ENCODE results near the gene KCNQ4. TPM values are rescaled to one million over a fixed set of nuclear protein-coding genes. Genes with fewer than 3 reads are reported as not detected.

KCNQ4 gene
- total RNA-seq, 1 donor from 2014 or later: not detected

GRCh38 chr1:40806240-40806639 is 22.7 kb downstream of the KCNQ4 start:
- Mint-ChIP-seq H3K27ac (no peak overlapping the region), H3K36me3 (no peaks in the 10 kb centered on the region), H3K9me3 (no peaks in the 10 kb centered on the region), H3K4me3 (no peak overlapping the region), H3K4me1 (peaks cover 62% of the 10 kb centered on the region), H3K27me3 (ENCODE audit: insufficient read depth, low read depth) (peaks cover 18% of the 10 kb centered on the region)
- H3K9me3 ChIP-seq (ENCODE audit: low read depth): no peaks in the 10 kb centered on the region
- H3K27me3 ChIP-seq: peaks cover 4% of the 10 kb centered on the region
- H3F3A ChIP-seq (ENCODE audit: low read depth): peaks cover 23% of the 10 kb centered on the region
- peaks cover 8% of the 10 kb centered on the region for H4K20me1 ChIP-seq (ENCODE audit: low read depth)
- no peak for DNase-seq (ENCODE audit: low spot score)
- no peaks in the 10 kb centered on the region for H3K79me2 ChIP-seq (ENCODE audit: low read depth)
- TF ChIP-seq EZH2 (IDR thresholded peaks at IDR 0.05) (no peak), CTCF (IDR thresholded peaks at IDR 0.05) (no peak), EZH2phosphoT487 (IDR thresholded peaks at IDR 0.05) (no peak)
- H3K4me3 ChIP-seq: no peak overlapping the region
- H3K9ac ChIP-seq: no peak overlapping the region
- no peak overlapping the region for H2AFZ ChIP-seq (replicated peaks)
- no peak overlapping the region for H3K27ac ChIP-seq
- H3K4me2 ChIP-seq: no peak overlapping the region
- H3K36me3 ChIP-seq: no peaks in the 10 kb centered on the region
- H3K4me1 ChIP-seq: peaks cover 34% of the 10 kb centered on the region

GRCh38 chr1:40806731-40807695 is 23.4 kb downstream of the KCNQ4 start:
- no peak for DNase-seq (ENCODE audit: low spot score)
- Mint-ChIP-seq H3K4me1 (peaks cover 58% of the 10 kb centered on the region), H3K36me3 (no peaks in the 10 kb centered on the region), H3K27me3 (ENCODE audit: insufficient read depth, low read depth) (peaks cover 18% of the 10 kb centered on the region), H3K27ac (no peak overlapping the region), H3K4me3 (no peak overlapping the region), H3K9me3 (no peaks in the 10 kb centered on the region)
- TF ChIP-seq EZH2phosphoT487 (IDR thresholded peaks at IDR 0.05) (no peak), CTCF (IDR thresholded peaks at IDR 0.05) (no peak), EZH2 (IDR thresholded peaks at IDR 0.05) (no peak)
- no peak overlapping the region for H3K27ac ChIP-seq
- H3K4me2 ChIP-seq: no peak overlapping the region
- no peak overlapping the region for H3K9ac ChIP-seq
- H3K4me1 ChIP-seq: peaks cover 26% of the 10 kb centered on the region
- H2AFZ ChIP-seq (replicated peaks): no peak overlapping the region
- H3K9me3 ChIP-seq (ENCODE audit: low read depth): no peaks in the 10 kb centered on the region
- peaks cover 8% of the 10 kb centered on the region for H4K20me1 ChIP-seq (ENCODE audit: low read depth)
- H3K79me2 ChIP-seq (ENCODE audit: low read depth): no peaks in the 10 kb centered on the region
- H3F3A ChIP-seq (ENCODE audit: low read depth): peaks cover 16% of the 10 kb centered on the region
- no peak overlapping the region for H3K4me3 ChIP-seq
- H3K27me3 ChIP-seq: no peaks in the 10 kb centered on the region
- H3K36me3 ChIP-seq: no peaks in the 10 kb centered on the region

- peaks cover 4% of the 10 kb centered on the region for H4K20me1 ChIP-seq (ENCODE audit: low read depth)
- no peak overlapping the region for H3K9ac ChIP-seq
- no peaks in the 10 kb centered on the region for H3K36me3 ChIP-seq
- H3F3A ChIP-seq (ENCODE audit: low read depth): peaks cover 8% of the 10 kb centered on the region
- no peak for DNase-seq (ENCODE audit: low spot score)
- TF ChIP-seq EZH2phosphoT487 (IDR thresholded peaks at IDR 0.05) (no peak), CTCF (IDR thresholded peaks at IDR 0.05) (no peak), EZH2 (IDR thresholded peaks at IDR 0.05) (no peak)
- no peak overlapping the region for H2AFZ ChIP-seq (replicated peaks)
- H3K27ac ChIP-seq: no peak overlapping the region
- peaks cover 21% of the 10 kb centered on the region for H3K4me1 ChIP-seq
- Mint-ChIP-seq H3K4me3 (no peak overlapping the region), H3K9me3 (no peaks in the 10 kb centered on the region), H3K4me1 (peaks cover 57% of the 10 kb centered on the region), H3K27ac (peak overlapping the region; percentile 15), H3K27me3 (ENCODE audit: insufficient read depth, low read depth) (peaks cover 18% of the 10 kb centered on the region), H3K36me3 (no peaks in the 10 kb centered on the region)
- H3K79me2 ChIP-seq (ENCODE audit: low read depth): no peaks in the 10 kb centered on the region
- H3K4me2 ChIP-seq: no peak overlapping the region
- H3K4me3 ChIP-seq: no peak overlapping the region
- H3K9me3 ChIP-seq (ENCODE audit: low read depth): no peaks in the 10 kb centered on the region
- H3K27me3 ChIP-seq: no peaks in the 10 kb centered on the region
Measured at GRCh38 chr1:40808002-40808401, 24.4 kb downstream of the KCNQ4 start.

Measured in neural progenitor cell (in vitro differentiated cells).